Astrocyte of the spinal cord (primary cell): Measurements from ENCODE around the gene NOS1AP.

Source experiments
- DNase-seq: peaks from one replicate; pipeline ENCODE4 v3.0.0; 2011; ENCODE audit warnings: low read depth, low spot score
- H3K4me3 ChIP-seq: 2 replicates; pipeline ENCODE4 v1.5.1; 2011; ENCODE audit warnings: low read depth, mild to moderate bottlenecking, low read length, moderate library complexity
- CTCF ChIP-seq: IDR thresholded peaks from 2 replicates; pipeline ENCODE4 v1.5.1; 2012; ENCODE audit warnings: low read depth, mild to moderate bottlenecking, low read length, inconsistent platforms
- in situ Hi-C: cut with HindIII; loops from 2 replicates; pipeline ENCODE4 v1.10.0; 2017; ENCODE audit warnings: low sequenced_read_pairs

NOS1AP gene

GRCh38 chr1:162372159-162373071 lies 302.9 kb downstream of the NOS1AP start:
- DNase-seq = no peak
- in situ Hi-C loops = no loop called here
- TF ChIP-seq CTCF = no peak
- no peak overlapping the region for H3K4me3 ChIP-seq

DNA sequence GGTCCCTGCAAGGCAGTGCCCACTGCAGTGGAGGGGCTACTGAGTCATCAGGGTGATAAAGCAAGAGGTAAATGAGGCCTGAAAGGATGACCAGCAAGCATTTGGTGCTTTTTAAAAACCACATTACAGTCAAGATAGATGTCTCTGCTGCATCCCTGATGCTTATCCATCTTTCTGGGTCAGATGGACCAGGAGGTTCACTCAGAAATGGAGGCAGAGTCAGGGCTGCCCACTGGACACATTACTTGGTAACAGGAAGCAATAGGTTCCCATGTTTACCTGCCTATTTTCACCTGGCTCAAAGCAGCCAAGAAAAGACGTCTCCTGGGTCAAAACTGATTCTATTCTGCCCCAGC lies 303.6 kb downstream of the NOS1AP start:
- no peak overlapping the region for H3K4me3 ChIP-seq
- in situ Hi-C loops = no loop called here
- no peak for DNase-seq
- TF ChIP-seq CTCF = no peak

DNA sequence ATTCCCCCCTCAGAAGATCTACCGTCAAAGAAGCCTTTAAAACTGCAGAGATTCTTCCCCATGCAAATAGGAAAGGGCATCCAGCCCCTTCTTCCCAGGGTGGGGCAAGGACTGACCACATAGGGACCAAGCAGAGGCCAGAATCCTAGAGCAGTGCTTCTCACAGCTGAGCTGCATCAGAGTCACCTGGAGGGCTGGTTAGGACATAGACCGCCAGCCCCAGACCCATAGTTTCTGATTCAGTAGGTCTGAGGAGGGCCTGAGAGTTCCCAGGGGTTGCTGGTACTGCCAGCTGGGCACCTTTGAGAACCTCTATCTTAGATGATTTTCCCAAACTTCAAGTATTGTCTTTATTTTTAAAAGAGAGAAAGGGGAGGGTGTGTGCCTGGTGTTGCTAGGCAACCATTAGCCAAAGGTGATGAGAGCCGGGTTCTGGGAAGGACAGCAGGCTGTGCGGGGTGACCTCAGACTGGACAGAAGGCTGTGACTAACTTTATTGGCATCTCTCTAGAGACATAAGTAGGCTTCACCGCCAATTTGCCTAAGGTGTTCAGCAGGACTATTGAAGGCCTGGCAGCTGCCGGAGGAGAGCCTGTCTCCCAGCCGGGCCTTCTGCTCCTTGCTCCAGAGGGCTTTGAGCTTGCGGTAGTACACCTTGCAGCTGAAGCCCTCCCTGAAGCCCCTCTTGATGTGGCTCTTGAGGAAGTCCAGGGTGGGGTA lies 304.2 kb downstream of the NOS1AP start:
- no peak overlapping the region for H3K4me3 ChIP-seq
- DNase-seq = peak; percentile 56
- in situ Hi-C loops = no loop called here
- no peak for TF ChIP-seq CTCF

DNA sequence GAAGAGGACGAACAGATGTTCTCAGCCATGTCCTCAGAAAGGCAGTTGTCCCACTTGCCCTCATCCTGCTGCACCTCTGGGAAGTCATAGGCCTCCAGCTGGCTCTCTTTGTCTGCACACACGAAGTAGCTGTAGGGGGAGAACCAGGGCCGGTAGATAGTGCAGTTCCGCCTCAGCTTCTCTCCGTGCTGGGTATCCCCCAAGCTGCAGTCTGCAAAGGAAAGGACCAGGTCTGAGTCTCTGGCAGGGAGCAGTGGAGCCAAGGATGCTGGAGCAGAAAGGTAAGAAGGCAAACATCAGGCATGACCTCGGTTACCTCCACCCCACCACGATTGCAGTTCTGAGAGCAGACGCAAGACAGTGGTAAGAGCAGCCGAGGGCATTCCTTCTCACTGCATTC lies 304.9 kb downstream of the NOS1AP start:
- DNase-seq = no peak
- TF ChIP-seq CTCF = no peak
- in situ Hi-C loops = no loop called here
- no peak overlapping the region for H3K4me3 ChIP-seq

DNA sequence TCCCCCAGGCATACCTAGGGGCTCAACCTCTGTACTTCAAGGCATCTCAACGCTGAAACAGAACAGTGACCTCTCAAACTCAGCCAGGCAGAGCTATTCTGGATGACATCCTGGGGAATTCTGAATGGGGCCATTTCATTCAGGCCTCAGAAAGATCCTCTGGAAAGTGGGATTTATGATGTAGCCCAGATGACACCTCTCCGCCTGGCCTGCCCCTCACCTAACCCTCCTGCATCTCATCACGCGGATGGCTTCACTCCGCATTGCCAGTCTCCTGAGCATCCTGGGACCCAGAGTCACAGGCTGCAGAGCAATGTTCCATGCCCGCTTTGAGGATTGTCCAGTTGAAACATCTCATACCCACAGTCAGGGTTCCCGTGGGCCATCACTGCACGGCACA lies 306.0 kb downstream of the NOS1AP start:
- no peak overlapping the region for H3K4me3 ChIP-seq
- DNase-seq = no peak
- in situ Hi-C loops = no loop called here
- no peak for TF ChIP-seq CTCF

GRCh38 chr1:162376691-162377090 lies 307.2 kb downstream of the NOS1AP start, which contains the start of gene SPATA46:
Gene SPATA46 (minus strand): TSS chr1:162376854. CDS start chr1:162376790, 64 bp downstream.
- TF ChIP-seq CTCF = no peak
- no peak for DNase-seq
- in situ Hi-C loops = no loop called here
- H3K4me3 ChIP-seq = no peak within 1 kb of the TSS
